Rectal smooth muscle tissue (tissue), 1 donor: Measurements from ENCODE around the gene UNC5B.

Experiments used
- H3K27ac ChIP-seq: one replicate; pipeline ENCODE4 v1.7.0; 2013; ENCODE audit warnings: low read depth, low read length, inconsistent platforms
- H3K27me3 ChIP-seq: one replicate; pipeline ENCODE4 v1.7.0; 2013; ENCODE audit warnings: low read length; ENCODE audit not compliant: control insufficient read depth, insufficient read depth
- H3K36me3 ChIP-seq: one replicate; pipeline ENCODE4 v1.7.0; 2013; ENCODE audit warnings: low read length; ENCODE audit not compliant: control insufficient read depth, insufficient read depth
- H3K4me1 ChIP-seq: one replicate; pipeline ENCODE4 v1.7.0; 2013; ENCODE audit warnings: low read length; ENCODE audit not compliant: control insufficient read depth, insufficient read depth
- H3K4me3 ChIP-seq: one replicate; pipeline ENCODE4 v1.7.0; 2013; ENCODE audit warnings: low read length
- H3K9ac ChIP-seq: one replicate; pipeline ENCODE4 v1.7.0; 2013; ENCODE audit warnings: low read length

Gene UNC5B

DNA sequence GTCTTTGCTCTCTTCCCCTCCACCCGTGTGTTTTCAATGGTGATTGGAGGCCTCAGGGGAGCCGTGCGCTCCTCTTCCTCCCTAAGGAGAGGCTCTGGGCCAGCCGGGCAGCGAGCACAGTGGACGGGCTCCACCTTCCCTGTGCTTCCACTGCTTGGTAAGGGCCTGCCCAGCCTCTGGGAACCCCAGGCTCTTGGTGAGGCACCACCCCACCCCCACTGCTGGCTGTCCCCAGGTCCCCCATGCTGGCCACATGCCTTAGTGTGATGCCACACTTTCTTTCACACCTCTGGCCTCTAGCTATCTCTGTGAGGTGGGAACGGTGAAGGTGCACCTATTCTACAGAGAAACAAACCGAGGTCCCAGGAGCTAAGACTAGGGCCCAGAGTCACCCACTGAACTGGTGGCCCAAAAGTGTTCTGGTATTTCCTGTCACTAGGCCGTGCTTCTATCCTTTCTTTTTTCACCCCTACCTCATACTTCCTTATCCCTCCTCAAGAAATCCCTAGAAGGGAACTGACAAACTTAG, 53.3 kb downstream of the UNC5B start:
- Histone ChIP-seq H3K4me1 (peaks cover 22% of the 10 kb centered on the region), H3K4me3 (no peak overlapping the region), H3K27ac (peak overlapping the region; percentile 62), H3K36me3 (no peaks in the 10 kb centered on the region), H3K27me3 (no peaks in the 10 kb centered on the region), H3K9ac (no peak overlapping the region)

- peaks cover 22% of the 10 kb centered on the region for H3K4me1 ChIP-seq
Measured at GRCh38 chr10:71266147-71266917, 54.0 kb downstream of the UNC5B start.

GRCh38 chr10:71266918-71267442, 54.6 kb downstream of the UNC5B start:
- Histone ChIP-seq H3K4me1 (peaks cover 22% of the 10 kb centered on the region), H3K27me3 (no peaks in the 10 kb centered on the region), H3K9ac (no peak overlapping the region), H3K4me3 (no peak overlapping the region), H3K36me3 (no peaks in the 10 kb centered on the region), H3K27ac (peak overlapping the region; percentile 62)

More at GRCh38 chr10:71266147-71266917, 54.0 kb downstream of the UNC5B start:
- Histone ChIP-seq H3K4me3 (no peak overlapping the region), H3K27me3 (no peaks in the 10 kb centered on the region), H3K27ac (peak overlapping the region; percentile 62), H3K9ac (no peak overlapping the region), H3K36me3 (no peaks in the 10 kb centered on the region)

- H3K27me3 ChIP-seq = no peaks in the 10 kb centered on the region
- H3K27ac ChIP-seq = no peak overlapping the region
- H3K4me3 ChIP-seq = no peak overlapping the region
- H3K9ac ChIP-seq = no peak overlapping the region
- H3K4me1 ChIP-seq = peaks cover 22% of the 10 kb centered on the region
- H3K36me3 ChIP-seq = no peaks in the 10 kb centered on the region
Measured at GRCh38 chr10:71267508-71268240, 55.3 kb downstream of the UNC5B start.

- Histone ChIP-seq H3K27ac (no peak overlapping the region), H3K36me3 (no peaks in the 10 kb centered on the region), H3K27me3 (no peaks in the 10 kb centered on the region), H3K4me1 (peaks cover 22% of the 10 kb centered on the region), H3K9ac (no peak overlapping the region), H3K4me3 (no peak overlapping the region)
Measured at GRCh38 chr10:71268247-71268691, 55.9 kb downstream of the UNC5B start.

- peaks cover 22% of the 10 kb centered on the region for H3K4me1 ChIP-seq
- H3K9ac ChIP-seq = no peak overlapping the region
Measured at GRCh38 chr10:71268758-71269157, 56.4 kb downstream of the UNC5B start.

DNA sequence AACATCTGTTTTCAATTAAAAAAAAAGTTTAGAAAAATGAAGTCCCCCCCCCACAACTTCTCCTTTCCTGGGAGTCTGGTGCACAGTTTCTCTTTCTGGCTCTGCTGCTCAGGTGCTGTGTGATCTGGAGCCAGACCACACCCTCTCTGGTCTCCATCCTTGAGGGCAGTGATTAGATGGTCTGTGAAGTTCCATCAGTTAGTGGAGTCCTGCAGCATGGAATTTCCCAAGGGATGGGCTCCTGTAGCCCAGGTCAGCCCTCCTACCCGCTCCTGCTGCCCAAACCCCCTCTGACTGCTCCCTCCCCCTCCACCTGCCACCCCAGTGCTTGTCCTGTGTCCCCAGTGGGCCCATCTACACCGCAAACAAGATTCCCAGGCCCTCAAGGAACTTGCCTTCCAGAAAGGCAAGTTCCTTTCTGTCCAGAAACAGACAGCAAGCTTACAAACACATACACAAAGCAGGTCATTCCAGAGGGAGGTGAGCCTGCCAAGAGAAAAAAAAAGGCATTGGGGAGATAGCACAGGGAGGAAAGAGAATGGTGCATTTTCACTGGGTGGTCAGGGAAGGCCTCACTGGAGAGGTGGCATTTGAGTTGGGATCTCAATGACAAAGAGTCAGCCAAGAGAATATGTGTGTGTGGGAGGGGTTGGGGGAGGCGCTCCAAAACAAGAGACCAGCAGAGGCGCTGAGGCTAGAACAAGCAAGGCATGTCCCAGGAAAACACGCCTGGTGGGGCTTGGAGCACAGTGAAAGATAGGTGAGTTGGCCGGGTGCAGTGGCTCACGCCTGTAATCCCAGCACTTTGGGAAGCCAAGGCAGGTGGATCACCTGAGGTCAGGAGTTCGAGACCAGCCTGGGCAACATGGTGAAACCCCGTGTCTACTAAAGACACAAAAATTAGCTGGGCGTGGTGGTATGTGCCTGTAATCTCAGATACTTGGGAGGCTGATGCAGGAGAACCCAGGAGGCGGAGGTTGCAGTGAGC, 57.2 kb downstream of the UNC5B start:
- no peak overlapping the region for H3K27ac ChIP-seq
- H3K27me3 ChIP-seq = no peaks in the 10 kb centered on the region
- no peak overlapping the region for H3K4me3 ChIP-seq
- peaks cover 22% of the 10 kb centered on the region for H3K4me1 ChIP-seq
- no peaks in the 10 kb centered on the region for H3K36me3 ChIP-seq
- no peak overlapping the region for H3K9ac ChIP-seq

More at GRCh38 chr10:71268758-71269157, 56.4 kb downstream of the UNC5B start:
- Histone ChIP-seq H3K27me3 (no peaks in the 10 kb centered on the region), H3K36me3 (no peaks in the 10 kb centered on the region), H3K27ac (no peak overlapping the region), H3K4me3 (no peak overlapping the region)

- Histone ChIP-seq H3K27me3 (no peaks in the 10 kb centered on the region), H3K36me3 (no peaks in the 10 kb centered on the region), H3K9ac (no peak overlapping the region), H3K4me1 (peaks cover 21% of the 10 kb centered on the region), H3K27ac (no peak overlapping the region), H3K4me3 (no peak overlapping the region)
Measured at GRCh38 chr10:71270301-71271220, 58.2 kb downstream of the UNC5B start.

DNA sequence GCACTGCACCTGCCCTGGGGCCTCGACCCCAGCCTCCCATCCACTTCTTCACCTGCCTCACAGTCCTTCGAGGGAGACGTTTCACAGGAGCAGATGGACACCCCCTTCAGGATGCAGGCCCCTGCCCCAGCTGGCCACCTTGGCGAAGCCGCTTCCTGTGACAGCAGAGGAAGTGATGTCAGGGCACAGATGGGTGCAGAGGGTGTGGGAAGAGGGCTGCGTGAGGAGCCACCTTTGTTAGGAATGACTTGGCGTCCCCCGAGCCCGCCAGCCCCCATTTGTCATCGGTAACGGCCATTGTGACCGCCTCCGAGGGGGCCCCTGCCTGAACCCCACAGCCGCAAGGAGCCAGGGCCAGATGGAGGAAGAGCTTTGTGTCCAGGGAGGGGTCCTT, 59.3 kb downstream of the UNC5B start:
- Histone ChIP-seq H3K4me1 (peaks cover 10% of the 10 kb centered on the region), H3K4me3 (no peak overlapping the region), H3K27me3 (no peaks in the 10 kb centered on the region), H3K36me3 (no peaks in the 10 kb centered on the region), H3K9ac (no peak overlapping the region), H3K27ac (no peak overlapping the region)

- Histone ChIP-seq H3K27ac (no peak overlapping the region), H3K4me1 (peaks cover 9% of the 10 kb centered on the region), H3K36me3 (no peaks in the 10 kb centered on the region), H3K4me3 (no peak overlapping the region), H3K27me3 (no peaks in the 10 kb centered on the region), H3K9ac (no peak overlapping the region)
Measured at GRCh38 chr10:71272056-71272771, 59.8 kb downstream of the UNC5B start.
